Ishikawa (cell line): ENCODE data around the gene SSMEM1.

ENCODE experiments used
- CEBPB ChIP-seq: IDR thresholded peaks from 2 replicates; pipeline ENCODE4 v1.6.1; 2012
- CREB1 ChIP-seq: IDR thresholded peaks from 2 replicates; pipeline ENCODE4 v1.6.1; 2012; ENCODE audit warnings: low read depth
- EGR1 ChIP-seq: IDR thresholded peaks from 2 replicates; pipeline ENCODE4 v1.6.1; 2012
- EP300 ChIP-seq: IDR thresholded peaks from 2 replicates; pipeline ENCODE4 v1.6.1; 2012; ENCODE audit warnings: borderline replicate concordance
- FOXM1 ChIP-seq: IDR thresholded peaks from 2 replicates; pipeline ENCODE4 v1.6.1; 2012; ENCODE audit warnings: low read depth, borderline replicate concordance
- NFIC ChIP-seq: IDR thresholded peaks from 2 replicates; pipeline ENCODE4 v1.6.1; 2012
- RAD21 ChIP-seq: IDR thresholded peaks from 2 replicates; pipeline ENCODE4 v1.6.1; 2012; ENCODE audit warnings: low read depth
- TAF1 ChIP-seq: IDR thresholded peaks from 2 replicates; pipeline ENCODE4 v1.6.1; 2012; ENCODE audit warnings: low read depth, mild to moderate bottlenecking
- TCF12 ChIP-seq: IDR thresholded peaks from 2 replicates; pipeline ENCODE4 v1.6.1; 2012; ENCODE audit warnings: low read depth
- TEAD4 ChIP-seq: IDR thresholded peaks from 2 replicates; pipeline ENCODE4 v1.6.1; 2012
- YY1 ChIP-seq: IDR thresholded peaks from 2 replicates; pipeline ENCODE4 v1.6.1; 2012; ENCODE audit warnings: low read depth
- ZBTB7A ChIP-seq: IDR thresholded peaks from 2 replicates; pipeline ENCODE4 v1.6.1; 2012; ENCODE audit warnings: low read depth
- TF ChIP-seq, protein P1 (sequence below): IDR thresholded peaks from 2 replicates; pipeline ENCODE4 v1.6.1; 2012
- TF ChIP-seq, protein P2 (sequence below): IDR thresholded peaks from 2 replicates; pipeline ENCODE4 v1.6.1; 2012; ENCODE audit warnings: low read depth, mild to moderate bottlenecking
- TF ChIP-seq, protein P3 (sequence below): IDR thresholded peaks from 2 replicates; pipeline ENCODE4 v1.6.1; 2012

The SSMEM1 gene

DNA sequence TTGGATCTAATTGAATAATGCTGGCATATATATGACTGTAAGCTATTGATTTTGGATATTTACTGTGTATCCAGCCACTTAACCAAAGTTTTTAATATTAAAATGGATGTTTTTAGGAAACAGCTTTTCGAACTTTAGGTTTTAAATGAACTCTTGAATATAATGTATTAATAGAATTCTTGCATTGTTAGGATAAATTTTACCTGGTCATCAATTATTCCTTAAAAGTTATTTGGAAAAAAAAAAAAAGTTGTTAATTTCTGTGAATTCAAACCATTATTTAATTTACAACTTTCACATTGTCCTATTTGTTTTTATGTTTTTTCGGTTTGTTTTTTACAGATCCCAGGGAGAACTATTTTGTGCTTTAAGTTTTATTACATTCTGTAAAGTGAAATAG lies 12.3 kb upstream of the SSMEM1 start:
- TF ChIP-seq EP300 (no peak), TEAD4 (no peak), NFIC (no peak), CEBPB (no peak), TAF1 (no peak), FOXM1 (no peak)
- TF ChIP-seq, protein P1, sequence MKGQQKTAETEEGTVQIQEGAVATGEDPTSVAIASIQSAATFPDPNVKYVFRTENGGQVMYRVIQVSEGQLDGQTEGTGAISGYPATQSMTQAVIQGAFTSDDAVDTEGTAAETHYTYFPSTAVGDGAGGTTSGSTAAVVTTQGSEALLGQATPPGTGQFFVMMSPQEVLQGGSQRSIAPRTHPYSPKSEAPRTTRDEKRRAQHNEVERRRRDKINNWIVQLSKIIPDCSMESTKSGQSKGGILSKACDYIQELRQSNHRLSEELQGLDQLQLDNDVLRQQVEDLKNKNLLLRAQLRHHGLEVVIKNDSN: no peak

DNA sequence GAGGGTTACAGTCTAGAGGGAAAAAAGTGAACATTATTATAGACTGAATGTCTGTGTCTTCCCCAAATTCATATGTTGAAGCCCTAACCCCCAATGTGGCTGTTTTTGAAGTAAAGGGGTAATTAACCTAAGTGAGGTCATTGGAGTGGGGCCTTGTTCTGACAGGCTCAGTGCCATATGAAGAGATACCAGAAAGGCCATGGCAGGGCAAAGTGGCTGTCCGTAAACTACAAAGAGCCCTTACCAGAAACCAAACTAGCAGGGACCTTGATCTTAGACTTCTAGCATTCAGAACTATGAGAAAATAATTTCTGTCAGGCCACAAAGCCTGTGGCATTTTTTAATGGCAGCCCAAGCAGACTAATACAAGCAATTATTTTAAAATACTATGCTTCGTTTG lies 11.2 kb upstream of the SSMEM1 start:
- TF ChIP-seq TEAD4: no peak
- TF ChIP-seq RAD21: no peak
- no peak for TF ChIP-seq TCF12
- no peak for TF ChIP-seq EP300
- TF ChIP-seq, protein P1: no peak
- TF ChIP-seq CEBPB: no peak
- TF ChIP-seq, protein P2, sequence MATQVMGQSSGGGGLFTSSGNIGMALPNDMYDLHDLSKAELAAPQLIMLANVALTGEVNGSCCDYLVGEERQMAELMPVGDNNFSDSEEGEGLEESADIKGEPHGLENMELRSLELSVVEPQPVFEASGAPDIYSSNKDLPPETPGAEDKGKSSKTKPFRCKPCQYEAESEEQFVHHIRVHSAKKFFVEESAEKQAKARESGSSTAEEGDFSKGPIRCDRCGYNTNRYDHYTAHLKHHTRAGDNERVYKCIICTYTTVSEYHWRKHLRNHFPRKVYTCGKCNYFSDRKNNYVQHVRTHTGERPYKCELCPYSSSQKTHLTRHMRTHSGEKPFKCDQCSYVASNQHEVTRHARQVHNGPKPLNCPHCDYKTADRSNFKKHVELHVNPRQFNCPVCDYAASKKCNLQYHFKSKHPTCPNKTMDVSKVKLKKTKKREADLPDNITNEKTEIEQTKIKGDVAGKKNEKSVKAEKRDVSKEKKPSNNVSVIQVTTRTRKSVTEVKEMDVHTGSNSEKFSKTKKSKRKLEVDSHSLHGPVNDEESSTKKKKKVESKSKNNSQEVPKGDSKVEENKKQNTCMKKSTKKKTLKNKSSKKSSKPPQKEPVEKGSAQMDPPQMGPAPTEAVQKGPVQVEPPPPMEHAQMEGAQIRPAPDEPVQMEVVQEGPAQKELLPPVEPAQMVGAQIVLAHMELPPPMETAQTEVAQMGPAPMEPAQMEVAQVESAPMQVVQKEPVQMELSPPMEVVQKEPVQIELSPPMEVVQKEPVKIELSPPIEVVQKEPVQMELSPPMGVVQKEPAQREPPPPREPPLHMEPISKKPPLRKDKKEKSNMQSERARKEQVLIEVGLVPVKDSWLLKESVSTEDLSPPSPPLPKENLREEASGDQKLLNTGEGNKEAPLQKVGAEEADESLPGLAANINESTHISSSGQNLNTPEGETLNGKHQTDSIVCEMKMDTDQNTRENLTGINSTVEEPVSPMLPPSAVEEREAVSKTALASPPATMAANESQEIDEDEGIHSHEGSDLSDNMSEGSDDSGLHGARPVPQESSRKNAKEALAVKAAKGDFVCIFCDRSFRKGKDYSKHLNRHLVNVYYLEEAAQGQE: no peak

DNA sequence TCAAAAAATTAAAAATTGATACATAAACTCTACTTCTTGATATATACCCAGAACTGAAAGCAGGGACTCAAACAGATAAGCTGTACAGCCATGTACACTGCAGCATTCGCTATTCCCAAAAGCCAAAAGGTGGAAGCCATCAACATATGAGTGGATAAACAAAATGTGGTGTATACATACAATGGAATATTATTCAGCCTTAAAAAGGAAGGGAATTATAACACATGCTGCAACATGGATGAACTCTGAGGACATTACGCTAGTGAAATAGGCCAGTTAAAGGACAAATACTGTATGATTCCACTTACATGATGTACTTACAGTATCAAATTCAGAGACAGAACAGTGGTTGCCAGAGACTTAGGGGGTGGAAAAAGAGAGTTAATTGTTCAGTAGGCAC lies 10.6 kb upstream of the SSMEM1 start:
- no peak for TF ChIP-seq CEBPB
- TF ChIP-seq, protein P3, sequence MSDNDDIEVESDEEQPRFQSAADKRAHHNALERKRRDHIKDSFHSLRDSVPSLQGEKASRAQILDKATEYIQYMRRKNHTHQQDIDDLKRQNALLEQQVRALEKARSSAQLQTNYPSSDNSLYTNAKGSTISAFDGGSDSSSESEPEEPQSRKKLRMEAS: no peak
- TF ChIP-seq, protein P2: no peak
- TF ChIP-seq, protein P1: no peak
- no peak for TF ChIP-seq NFIC
- TF ChIP-seq FOXM1: no peak
- no peak for TF ChIP-seq YY1
- no peak for TF ChIP-seq CREB1
- TF ChIP-seq TEAD4: no peak
- no peak for TF ChIP-seq TCF12
- no peak for TF ChIP-seq EP300

DNA sequence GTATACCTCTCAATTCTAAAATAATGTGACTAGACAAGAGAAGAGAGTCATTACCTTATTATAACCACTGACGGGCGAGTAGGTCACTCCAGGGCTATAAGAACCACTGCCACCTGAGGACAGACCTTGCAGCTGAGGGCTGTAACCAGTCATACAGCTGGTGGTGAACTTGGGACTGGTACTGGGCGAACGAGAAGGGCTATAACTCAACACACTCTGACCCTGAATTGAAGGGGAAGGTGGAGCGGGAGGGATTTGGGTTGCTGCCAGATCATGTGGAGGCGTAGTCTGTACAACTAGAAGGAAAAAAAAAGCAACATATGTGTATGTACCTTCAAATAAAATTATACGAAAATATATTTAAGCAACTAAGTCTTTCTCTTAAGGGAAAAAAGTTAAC lies 5.9 kb upstream of the SSMEM1 start:
- TF ChIP-seq, protein P1: no peak
- TF ChIP-seq TAF1 (no peak), ZBTB7A (no peak), RAD21 (no peak), EP300 (no peak), EGR1 (no peak), CREB1 (no peak), YY1 (no peak), FOXM1 (no peak), CEBPB (no peak), NFIC (no peak), TEAD4 (no peak), TCF12 (no peak)
- TF ChIP-seq, protein P2: no peak
- TF ChIP-seq, protein P3: no peak
